NCI-H2171 (cell line): Measurements from ENCODE around the gene OR10A7.
"Not testable (repeated sequence)": the region's sequence is repeated elsewhere in the genome, so short reads cannot be mapped to it uniquely, and the experiment has no call there.

Experiments used
- DNase-seq: peaks from one replicate; lab custom pipeline; 2025; lab: John Stamatoyannopoulos, UW

OR10A7 gene

GRCh38 chr12:55220725-55221124, at the start of gene OR10A7:
Gene OR10A7 (plus strand): TSS chr12:55221025. CDS start chr12:55221025, 0 bp downstream.
- DNase-seq = no peak

- DNase-seq = no peak
Measured at GRCh38 chr12:55171445-55171844, 49.4 kb upstream of the OR10A7 start.

- not testable (repeated sequence) for DNase-seq
Measured at GRCh38 chr12:55171846-55172245, 49.0 kb upstream of the OR10A7 start.

- DNase-seq = no peak
Measured at GRCh38 chr12:55172686-55173085, 48.1 kb upstream of the OR10A7 start.

- DNase-seq = no peak
Measured at GRCh38 chr12:55173456-55173855, 47.4 kb upstream of the OR10A7 start.

- no peak for DNase-seq
Measured at GRCh38 chr12:55188573-55188972, 32.3 kb upstream of the OR10A7 start.

GRCh38 chr12:55188974-55189556, 31.8 kb upstream of the OR10A7 start:
- DNase-seq = peak; percentile 31

GRCh38 chr12:55194382-55194781, 26.4 kb upstream of the OR10A7 start:
- no peak for DNase-seq

- no peak for DNase-seq
Measured at GRCh38 chr12:55226523-55226922, 5.7 kb downstream of the OR10A7 start.

- DNase-seq = no peak
Measured at GRCh38 chr12:55227643-55228042, 6.8 kb downstream of the OR10A7 start.

- DNase-seq = no peak
Measured at GRCh38 chr12:55244309-55244708, 23.5 kb downstream of the OR10A7 start, which contains the start of gene OR6C74. Gene OR6C74 (plus strand): TSS chr12:55244609. CDS start chr12:55247288, 2,679 bp downstream.

GRCh38 chr12:55246159-55246558, 25.3 kb downstream of the OR10A7 start:
- no peak for DNase-seq

GRCh38 chr12:55250944-55251343, 30.1 kb downstream of the OR10A7 start:
- DNase-seq = no peak

- DNase-seq = no peak
Measured at GRCh38 chr12:55253281-55253680, 32.5 kb downstream of the OR10A7 start.

GRCh38 chr12:55256831-55257230, 36.0 kb downstream of the OR10A7 start:
- DNase-seq = no peak

- peak; percentile 36 for DNase-seq
Measured at GRCh38 chr12:55258303-55258702, 37.5 kb downstream of the OR10A7 start.
